Measurements from ENCODE around the gene ERVFRD-1.

DNA sequence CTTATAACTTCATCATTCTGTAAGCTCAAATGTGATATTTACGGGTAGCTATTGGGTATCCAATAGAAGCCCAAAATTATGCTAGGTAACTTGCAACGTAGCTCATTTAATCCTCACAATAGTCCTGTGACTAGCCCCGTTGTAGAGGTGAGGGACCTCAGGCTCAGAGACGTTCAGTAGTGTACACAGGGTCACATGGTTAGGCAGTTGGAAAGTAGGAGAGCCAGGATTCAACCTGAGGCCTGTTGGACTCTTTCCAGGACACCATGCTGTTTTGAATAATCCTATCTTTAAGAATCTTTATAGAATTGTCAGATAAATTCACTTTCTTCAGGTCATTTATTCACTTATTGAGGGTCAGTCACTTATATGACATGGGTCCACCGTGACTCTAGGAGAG lies 58.2 kb downstream of the ERVFRD-1 start:
- TF ChIP-seq EZH2 (IDR thresholded peaks at IDR 0.05; ENCODE audit: insufficient read depth, poor library complexity, severe bottlenecking): no peak
- no peak for TF ChIP-seq EZH2phosphoT487 (IDR thresholded peaks at IDR 0.05; ENCODE audit: insufficient read depth, low read depth)

Data from GM23248 (cell line).